AG04449 (cell line): ENCODE results near the gene SRPK1.

Experiments used
- CTCF ChIA-PET: fragments of 350-600 bp; formaldehyde crosslinking; extraction: SDS; loops from one replicate; lab custom pipeline; 2021; ENCODE audit warnings: antibody characterized with exemption; lab: Yijun Ruan, JAX
- POLR2A ChIA-PET: fragments of 400-600, 350-600 bp; formaldehyde crosslinking; extraction: SDS; loops from one replicate; lab custom pipeline; 2020; ENCODE audit warnings: antibody characterized with exemption, inconsistent platforms; lab: Yijun Ruan, JAX
- DNase-seq: peaks from one replicate; pipeline ENCODE4 v3.0.0-alpha.2; 2010; ENCODE audit warnings: low read depth, low spot score
- H3K4me3 ChIP-seq: 2 replicates; pipeline ENCODE4 v1.5.1; 2011; ENCODE audit warnings: low read depth, mild to moderate bottlenecking, control low read depth, low read length
- CTCF ChIP-seq: IDR thresholded peaks from one replicate; pipeline ENCODE4 v1.5.1; 2011; ENCODE audit warnings: mild to moderate bottlenecking, moderate library complexity, low read length, control low read depth, inconsistent platforms; ENCODE audit not compliant: insufficient read depth; ENCODE audit errors: missing control alignments

SRPK1 gene

GRCh38 chr6:35962779-35963560, 42.1 kb upstream of the SRPK1 start:
- DNase-seq: no peak
- no peak overlapping the region for H3K4me3 ChIP-seq
- no peak for TF ChIP-seq CTCF
- ChIA-PET CTCF (no interaction called here), POLR2A (no interaction called here)

- ChIA-PET POLR2A (no interaction called here), CTCF (no interaction called here)
- no peak for DNase-seq
Measured at GRCh38 chr6:35960187-35960586, 39.3 kb upstream of the SRPK1 start.

DNA sequence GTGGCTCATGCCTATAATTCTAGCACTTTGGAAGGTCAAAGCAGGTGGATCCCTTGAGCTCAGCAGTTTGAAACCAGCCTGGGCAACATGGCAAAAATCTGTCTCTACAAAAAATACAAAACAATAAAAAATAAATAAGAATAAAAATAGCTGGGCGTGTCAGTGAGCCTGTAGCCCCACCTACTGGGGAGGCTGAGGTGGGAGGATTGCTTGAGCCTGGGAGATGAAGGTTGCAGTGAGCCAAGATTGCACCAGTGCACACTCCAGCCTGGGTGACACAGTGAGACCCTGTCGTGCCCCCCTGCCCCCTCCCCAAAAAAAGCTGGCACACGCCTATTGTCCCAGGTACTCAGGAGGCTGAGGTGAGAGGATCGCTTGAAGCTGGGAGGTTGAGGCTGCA, 35.1 kb upstream of the SRPK1 start:
- POLR2A ChIA-PET: interaction anchor here (1.0 kb wide), 1 partner anchor 14 kb away, joined by 3 read pairs; no protein-coding TSS in a partner anchor
- DNase-seq: no peak
- TF ChIP-seq CTCF: no peak
- H3K4me3 ChIP-seq: no peak overlapping the region
- CTCF ChIA-PET: interaction anchor here (2.0 kb wide), 1 partner anchor 139 kb away, joined by 5 read pairs; no protein-coding TSS in a partner anchor

More at GRCh38 chr6:35960187-35960586, 39.3 kb upstream of the SRPK1 start:
- TF ChIP-seq CTCF: no peak
- H3K4me3 ChIP-seq: no peak overlapping the region

DNA sequence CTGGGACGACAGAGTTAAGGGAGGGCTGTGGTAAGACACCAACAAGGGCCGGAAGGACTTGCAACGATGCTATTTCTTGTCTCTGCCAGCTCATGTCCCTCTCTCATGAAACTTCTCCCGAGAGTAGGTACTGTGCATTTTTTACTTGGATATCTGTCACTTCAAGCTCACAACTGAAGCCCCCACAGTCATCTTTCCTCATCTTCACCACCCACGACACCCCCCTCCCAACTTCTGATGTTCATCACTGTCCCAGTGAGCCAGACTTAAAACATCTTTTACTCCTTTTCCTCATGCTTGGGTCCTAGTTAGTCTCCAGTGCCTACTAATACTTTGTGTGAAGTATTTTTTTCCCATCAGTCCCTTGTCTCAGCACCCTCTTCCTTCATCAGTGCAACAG, 34.6 kb upstream of the SRPK1 start:
- TF ChIP-seq CTCF: no peak
- POLR2A ChIA-PET: interaction anchor here (1.0 kb wide), 1 partner anchor 15 kb away, joined by 3 read pairs; no protein-coding TSS in a partner anchor
- DNase-seq: no peak
- H3K4me3 ChIP-seq: no peak overlapping the region
- CTCF ChIA-PET: interaction anchor here (2.0 kb wide), 1 partner anchor 140 kb away, joined by 5 read pairs; no protein-coding TSS in a partner anchor

DNA sequence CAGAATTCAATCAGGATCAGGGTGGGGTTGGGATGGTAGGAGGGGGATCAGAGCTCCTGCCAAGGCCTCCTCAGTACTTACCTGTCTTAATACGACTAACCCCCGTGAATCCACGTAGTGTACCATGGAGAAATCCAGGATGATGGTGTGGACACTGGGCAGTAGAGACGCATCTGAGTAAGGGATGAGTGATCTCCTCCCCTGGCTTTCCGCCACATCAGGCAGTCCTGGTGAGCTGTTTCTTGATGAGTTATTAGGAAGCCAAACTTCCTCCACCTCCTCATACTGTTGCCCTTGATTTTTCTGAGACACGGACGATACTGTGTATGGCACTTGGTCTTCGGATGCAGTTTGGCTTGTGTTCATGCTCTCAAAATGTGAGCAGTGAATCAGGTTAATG, 34.2 kb upstream of the SRPK1 start:
- no peak for DNase-seq
- POLR2A ChIA-PET: interaction anchor here (1.0 kb wide), 1 partner anchor 15 kb away, joined by 3 read pairs; no protein-coding TSS in a partner anchor
- CTCF ChIA-PET: interaction anchor here (1.5 to 2.0 kb wide), 2 partner anchors 16 to 140 kb away, joined by 3 to 5 read pairs; no protein-coding TSS in a partner anchor
- H3K4me3 ChIP-seq: no peak overlapping the region
- TF ChIP-seq CTCF: no peak

DNA sequence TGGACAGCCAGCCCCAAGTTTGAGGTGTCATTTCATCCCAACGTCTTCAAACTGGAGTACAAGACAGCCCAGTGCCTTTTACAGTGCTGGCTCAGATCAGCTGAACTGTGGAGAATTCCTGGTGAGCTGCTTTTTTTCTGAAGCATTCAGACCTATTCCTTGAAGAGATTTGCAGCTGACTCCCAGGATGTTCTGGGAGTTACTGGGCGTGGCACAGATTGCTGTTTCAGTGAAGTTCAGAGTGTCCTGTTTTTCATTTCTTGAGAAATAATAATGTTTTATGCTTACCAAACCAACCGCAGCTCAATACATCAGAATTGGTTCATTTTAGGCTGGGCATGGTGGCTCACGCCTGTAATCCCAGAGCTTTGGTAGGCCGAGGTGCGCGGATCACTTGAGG, 33.4 kb upstream of the SRPK1 start:
- no peak overlapping the region for H3K4me3 ChIP-seq
- ChIA-PET CTCF (interaction anchor here (0.9 to 2.0 kb wide), 5 partner anchors 9 to 141 kb away, joined by 3 to 7 read pairs (median 4); no protein-coding TSS in a partner anchor), POLR2A (no interaction called here)
- no peak for DNase-seq
- no peak for TF ChIP-seq CTCF
